Measurements from ENCODE around the gene PCAT6.
"Not testable (repeated sequence)": the region's sequence is repeated elsewhere in the genome, so short reads cannot be mapped to it uniquely, and the experiment has no call there.

Gene PCAT6

DNA sequence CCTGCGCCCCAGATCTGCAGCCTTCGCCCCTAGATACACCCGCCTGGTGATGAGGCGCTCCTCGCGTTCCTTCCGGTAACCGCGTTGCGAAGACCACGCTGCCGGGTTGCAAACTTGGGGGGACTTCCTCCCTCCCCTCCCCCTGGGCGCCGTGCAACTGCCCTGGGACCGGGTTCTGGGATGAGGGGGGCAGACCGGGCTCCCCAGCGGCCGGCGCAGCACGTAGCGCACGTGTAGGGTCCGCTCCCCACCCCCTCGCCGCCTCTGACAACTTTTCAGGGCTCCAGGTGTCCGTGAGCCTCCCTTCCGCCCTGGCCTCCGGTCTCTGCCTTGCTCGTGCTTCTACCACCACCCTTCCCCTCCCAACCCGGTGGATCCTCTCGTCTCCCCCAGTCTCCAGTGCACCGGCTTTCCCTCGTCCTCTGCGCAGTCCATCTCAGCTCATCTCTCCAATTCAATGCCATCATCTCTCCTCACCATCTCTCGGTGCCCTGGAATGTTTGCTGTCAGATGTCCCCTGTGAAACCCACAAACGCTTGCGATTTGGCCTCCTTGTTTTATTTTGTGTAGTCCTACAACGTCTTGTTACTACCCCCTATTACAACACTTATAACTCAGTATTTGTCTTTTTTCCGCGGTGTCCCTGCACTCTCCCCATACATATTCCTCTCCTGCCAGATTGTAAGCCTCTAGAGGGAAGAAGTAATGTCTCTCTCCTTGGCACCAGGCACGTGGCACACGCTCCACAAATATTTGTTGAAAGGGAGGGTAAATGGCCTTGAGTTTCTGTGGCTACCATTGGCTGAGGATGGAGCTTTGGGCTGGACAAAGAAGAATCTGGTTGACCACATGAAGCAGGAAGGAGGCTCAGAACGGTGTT, 782 bp downstream of the PCAT6 start:
- H3K27me3 ChIP-seq (ENCODE audit: insufficient read depth, low read length), result no peaks in the 10 kb centered on the region
- peak overlapping the region; percentile 86 for H3K4me3 ChIP-seq (ENCODE audit: low read length)
- peak overlapping the region; percentile 81 for H2AFZ ChIP-seq (ENCODE audit: low read depth, low read length)
- peaks cover 9% of the 10 kb centered on the region for H3K4me1 ChIP-seq (ENCODE audit: insufficient read depth, low read length)
- no peaks in the 10 kb centered on the region for H3K36me3 ChIP-seq (ENCODE audit: insufficient read depth, low read length)
- no peaks in the 10 kb centered on the region for H3K9me3 ChIP-seq (ENCODE audit: low read length)

- Histone ChIP-seq H3K27me3 (ENCODE audit: insufficient read depth, low read length) (no peaks in the 10 kb centered on the region), H3K4me3 (ENCODE audit: low read length) (no peak overlapping the region), H2AFZ (ENCODE audit: low read depth, low read length) (no peak overlapping the region), H3K9me3 (ENCODE audit: low read length) (no peaks in the 10 kb centered on the region), H3K4me1 (ENCODE audit: insufficient read depth, low read length) (peaks cover 8% of the 10 kb centered on the region), H3K36me3 (ENCODE audit: insufficient read depth, low read length) (no peaks in the 10 kb centered on the region)
Observed at GRCh38 chr1:202812176-202813026, 1.6 kb downstream of the PCAT6 start.

- Histone ChIP-seq H2AFZ (ENCODE audit: low read depth, low read length) (no peak overlapping the region), H3K4me1 (ENCODE audit: insufficient read depth, low read length) (peaks cover 5% of the 10 kb centered on the region), H3K9me3 (ENCODE audit: low read length) (no peaks in the 10 kb centered on the region), H3K27me3 (ENCODE audit: insufficient read depth, low read length) (no peaks in the 10 kb centered on the region), H3K4me3 (ENCODE audit: low read length) (no peak overlapping the region), H3K36me3 (ENCODE audit: insufficient read depth, low read length) (no peaks in the 10 kb centered on the region)
Observed at GRCh38 chr1:202815120-202815519, 4.4 kb downstream of the PCAT6 start.

DNA sequence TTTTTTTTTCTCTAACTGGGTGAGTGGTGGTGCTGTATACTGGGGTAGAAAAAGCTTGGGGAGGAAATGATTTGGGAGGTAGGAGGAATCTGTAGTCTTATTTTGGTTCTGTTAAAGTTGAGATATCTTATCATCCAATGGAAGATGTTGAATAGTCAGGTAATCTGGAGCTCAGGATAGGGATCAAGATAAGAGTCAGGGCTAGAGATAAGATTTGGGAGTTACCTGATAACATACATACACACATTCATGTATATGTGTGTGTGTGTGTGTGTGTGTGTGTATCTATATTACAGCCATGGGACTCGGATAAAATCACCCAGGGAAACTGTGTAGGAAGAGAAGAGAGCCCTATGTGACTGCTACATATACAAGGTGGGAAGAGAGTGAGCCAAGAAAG, 8.1 kb downstream of the PCAT6 start:
- Histone ChIP-seq H3K36me3 (ENCODE audit: insufficient read depth, low read length) (no peaks in the 10 kb centered on the region), H3K9me3 (ENCODE audit: low read length) (no peaks in the 10 kb centered on the region), H3K27me3 (ENCODE audit: insufficient read depth, low read length) (no peaks in the 10 kb centered on the region)

GRCh38 chr1:202821467-202821866, 10.7 kb downstream of the PCAT6 start:
- Histone ChIP-seq H3K4me1 (ENCODE audit: insufficient read depth, low read length) (peaks cover 3% of the 10 kb centered on the region), H3K9me3 (ENCODE audit: low read length) (no peaks in the 10 kb centered on the region), H3K36me3 (ENCODE audit: insufficient read depth, low read length) (no peaks in the 10 kb centered on the region), H2AFZ (ENCODE audit: low read depth, low read length) (no peak overlapping the region), H3K4me3 (ENCODE audit: low read length) (no peak overlapping the region), H3K27me3 (ENCODE audit: insufficient read depth, low read length) (peaks cover 6% of the 10 kb centered on the region)

More for the DNA sequence above, 8.1 kb downstream of the PCAT6 start:
- Histone ChIP-seq H3K4me1 (ENCODE audit: insufficient read depth, low read length) (peaks cover 3% of the 10 kb centered on the region), H2AFZ (ENCODE audit: low read depth, low read length) (no peak overlapping the region), H3K4me3 (ENCODE audit: low read length) (no peak overlapping the region)

GRCh38 chr1:202825748-202826147, 15.0 kb downstream of the PCAT6 start:
- Histone ChIP-seq H3K36me3 (ENCODE audit: insufficient read depth, low read length) (no peaks in the 10 kb centered on the region), H3K4me1 (ENCODE audit: insufficient read depth, low read length) (peaks cover 3% of the 10 kb centered on the region), H3K27me3 (ENCODE audit: insufficient read depth, low read length) (peaks cover 6% of the 10 kb centered on the region)

DNA sequence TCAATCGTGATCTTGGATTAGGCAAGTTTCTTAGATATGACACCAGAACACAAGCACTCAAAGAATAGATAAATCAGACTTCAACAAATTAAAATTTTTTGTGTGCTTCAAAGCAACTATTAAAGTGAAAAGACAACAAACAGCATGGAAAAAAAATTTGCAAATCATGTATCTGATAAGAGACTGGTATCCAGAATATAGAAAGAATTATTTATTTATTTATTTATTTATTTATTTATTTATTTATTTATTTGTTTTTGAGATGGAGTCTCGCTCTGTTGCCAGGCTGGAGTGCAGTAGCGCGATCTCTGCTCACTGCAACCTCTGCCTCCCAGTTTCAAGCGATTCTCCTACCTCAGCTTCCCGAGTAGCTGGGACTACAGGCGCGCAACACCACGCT, 18.5 kb downstream of the PCAT6 start:
- not testable (repeated sequence) for H3K36me3 ChIP-seq (ENCODE audit: insufficient read depth, low read length); H3K9me3 ChIP-seq (ENCODE audit: low read length); H3K4me1 ChIP-seq (ENCODE audit: insufficient read depth, low read length); H3K27me3 ChIP-seq (ENCODE audit: insufficient read depth, low read length); H2AFZ ChIP-seq (ENCODE audit: low read depth, low read length); H3K4me3 ChIP-seq (ENCODE audit: low read length)

More at GRCh38 chr1:202825748-202826147, 15.0 kb downstream of the PCAT6 start:
- H3K4me3 ChIP-seq (ENCODE audit: low read length), result no peak overlapping the region
- no peak overlapping the region for H2AFZ ChIP-seq (ENCODE audit: low read depth, low read length)
- no peaks in the 10 kb centered on the region for H3K9me3 ChIP-seq (ENCODE audit: low read length)

- Histone ChIP-seq H2AFZ (ENCODE audit: low read depth, low read length) (no peak overlapping the region), H3K4me1 (ENCODE audit: insufficient read depth, low read length) (no peaks in the 10 kb centered on the region), H3K27me3 (ENCODE audit: insufficient read depth, low read length) (peaks cover 3% of the 10 kb centered on the region), H3K4me3 (ENCODE audit: low read length) (no peak overlapping the region), H3K36me3 (ENCODE audit: insufficient read depth, low read length) (no peaks in the 10 kb centered on the region), H3K9me3 (ENCODE audit: low read length) (no peaks in the 10 kb centered on the region)
Observed at GRCh38 chr1:202831906-202832305, 21.2 kb downstream of the PCAT6 start.

- Histone ChIP-seq H3K4me3 (ENCODE audit: low read length) (no peak overlapping the region), H3K27me3 (ENCODE audit: insufficient read depth, low read length) (peaks cover 3% of the 10 kb centered on the region), H3K36me3 (ENCODE audit: insufficient read depth, low read length) (no peaks in the 10 kb centered on the region), H3K4me1 (ENCODE audit: insufficient read depth, low read length) (no peaks in the 10 kb centered on the region), H3K9me3 (ENCODE audit: low read length) (no peaks in the 10 kb centered on the region), H2AFZ (ENCODE audit: low read depth, low read length) (no peak overlapping the region)
Observed at GRCh38 chr1:202834771-202835547, 24.2 kb downstream of the PCAT6 start.

DNA sequence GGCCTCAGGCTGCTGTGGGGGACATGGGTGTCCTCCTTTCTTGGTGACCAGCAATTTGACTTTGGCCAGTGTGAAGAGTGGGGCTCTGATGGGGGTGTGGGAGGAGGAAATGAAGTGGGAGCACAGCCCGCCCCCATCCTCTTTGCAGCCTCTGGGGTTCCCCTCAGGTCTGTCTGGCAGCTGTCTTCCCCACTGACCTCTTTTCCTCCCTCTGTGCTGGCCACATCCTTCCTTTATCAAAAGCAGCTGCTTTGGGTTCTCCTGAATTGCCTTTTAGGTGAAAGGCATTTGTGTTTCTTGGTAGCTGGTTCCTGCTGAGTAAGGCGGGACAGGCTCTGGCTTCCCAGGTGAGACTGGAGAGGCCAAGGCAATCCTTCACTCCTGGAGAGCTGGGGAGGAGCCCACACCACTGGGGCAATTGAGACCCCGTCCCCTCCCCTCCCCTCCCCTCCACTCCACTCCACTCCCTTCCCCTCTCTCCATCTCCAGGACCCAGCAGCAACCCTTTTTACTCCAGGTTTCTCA, 24.9 kb downstream of the PCAT6 start:
- Histone ChIP-seq H3K36me3 (ENCODE audit: insufficient read depth, low read length) (no peaks in the 10 kb centered on the region), H3K4me1 (ENCODE audit: insufficient read depth, low read length) (no peaks in the 10 kb centered on the region), H2AFZ (ENCODE audit: low read depth, low read length) (no peak overlapping the region), H3K9me3 (ENCODE audit: low read length) (no peaks in the 10 kb centered on the region), H3K27me3 (ENCODE audit: insufficient read depth, low read length) (peaks cover 3% of the 10 kb centered on the region), H3K4me3 (ENCODE audit: low read length) (no peak overlapping the region)

- H3K27me3 ChIP-seq (ENCODE audit: insufficient read depth, low read length), result peaks cover 3% of the 10 kb centered on the region
- H3K9me3 ChIP-seq (ENCODE audit: low read length), result no peaks in the 10 kb centered on the region
- no peaks in the 10 kb centered on the region for H3K36me3 ChIP-seq (ENCODE audit: insufficient read depth, low read length)
- H3K4me3 ChIP-seq (ENCODE audit: low read length), result no peak overlapping the region
- H2AFZ ChIP-seq (ENCODE audit: low read depth, low read length), result no peak overlapping the region
- H3K4me1 ChIP-seq (ENCODE audit: insufficient read depth, low read length), result no peaks in the 10 kb centered on the region
Observed at GRCh38 chr1:202836623-202837403, 26.1 kb downstream of the PCAT6 start.

DNA sequence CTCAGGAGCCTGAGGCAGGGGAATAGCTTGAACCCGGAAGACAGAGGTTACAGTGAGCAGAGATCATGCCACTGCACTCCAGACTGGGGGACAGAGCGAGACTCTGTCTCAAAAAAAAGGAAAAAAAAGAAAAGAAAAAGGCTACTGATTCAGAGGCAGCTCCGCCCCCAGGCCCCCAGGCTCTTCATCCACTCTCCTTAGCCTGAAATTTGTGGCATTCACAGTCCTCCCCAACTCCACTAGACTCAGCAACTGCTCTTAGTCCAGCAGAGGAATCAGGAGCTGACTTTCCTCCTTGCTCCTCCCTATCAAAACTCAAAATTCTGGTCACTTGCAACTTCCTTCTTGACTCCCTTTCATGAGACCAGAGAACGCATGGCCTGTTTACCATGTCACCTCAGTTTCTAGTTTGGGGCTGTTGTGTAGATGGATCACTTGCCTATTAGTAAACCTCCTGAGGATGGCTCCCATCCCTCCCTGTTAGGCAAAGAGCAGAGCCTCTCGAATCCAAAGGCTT, 27.1 kb downstream of the PCAT6 start:
- Histone ChIP-seq H3K4me3 (ENCODE audit: low read length) (no peak overlapping the region), H3K36me3 (ENCODE audit: insufficient read depth, low read length) (no peaks in the 10 kb centered on the region), H3K9me3 (ENCODE audit: low read length) (no peaks in the 10 kb centered on the region), H3K4me1 (ENCODE audit: insufficient read depth, low read length) (no peaks in the 10 kb centered on the region), H3K27me3 (ENCODE audit: insufficient read depth, low read length) (peaks cover 3% of the 10 kb centered on the region), H2AFZ (ENCODE audit: low read depth, low read length) (no peak overlapping the region)

Data from neuron (in vitro differentiated cells).